Fibroblast of skin of back (primary cell): ENCODE data around the gene NDUFAF8.
"Not testable (repeated sequence)": the region's sequence is repeated elsewhere in the genome, so short reads cannot be mapped to it uniquely, and the experiment has no call there.

Experiments used
- DNase-seq: peaks from one replicate; pipeline ENCODE4 v3.0.0-alpha.2; 2013

Gene NDUFAF8

GRCh38 chr17:81223762-81224130, 15.4 kb upstream of the NDUFAF8 start:
- DNase-seq, result no peak

GRCh38 chr17:81227630-81228029, 11.5 kb upstream of the NDUFAF8 start:
- DNase-seq, result not testable (repeated sequence)

- DNase-seq, result no peak
These were observed 10.7 kb upstream of the NDUFAF8 start for GRCh38 chr17:81228420-81228819.

GRCh38 chr17:81228834-81229665, 10.1 kb upstream of the NDUFAF8 start:
- DNase-seq, result no peak

GRCh38 chr17:81229666-81229920, 9.5 kb upstream of the NDUFAF8 start:
- DNase-seq, result no peak

- DNase-seq, result no peak
These were observed 8.9 kb upstream of the NDUFAF8 start for GRCh38 chr17:81230043-81230820.

GRCh38 chr17:81231121-81231645, 7.9 kb upstream of the NDUFAF8 start:
- DNase-seq, result no peak

GRCh38 chr17:81231766-81232581, 7.1 kb upstream of the NDUFAF8 start:
- DNase-seq, result no peak

GRCh38 chr17:81232616-81233241, 6.4 kb upstream of the NDUFAF8 start:
- no peak for DNase-seq

GRCh38 chr17:81233316-81233715, 5.8 kb upstream of the NDUFAF8 start:
- DNase-seq, result no peak

GRCh38 chr17:81233811-81234505, 5.2 kb upstream of the NDUFAF8 start:
- DNase-seq, result no peak

GRCh38 chr17:81234506-81234855, 4.6 kb upstream of the NDUFAF8 start:
- no peak for DNase-seq

GRCh38 chr17:81234940-81235821, 3.9 kb upstream of the NDUFAF8 start:
- no peak for DNase-seq

GRCh38 chr17:81235822-81236740, 3.0 kb upstream of the NDUFAF8 start:
- no peak for DNase-seq

- DNase-seq, result no peak
These were observed 2.3 kb upstream of the NDUFAF8 start for GRCh38 chr17:81236784-81237183.

- DNase-seq, result no peak
These were observed 1.3 kb upstream of the NDUFAF8 start for GRCh38 chr17:81237591-81238489.

GRCh38 chr17:81238490-81238814, 666 bp upstream of the NDUFAF8 start:
- no peak for DNase-seq

- peak; percentile 12 for DNase-seq
These were observed 817 bp downstream of the NDUFAF8 start for GRCh38 chr17:81239714-81240555.
